Thyroid gland (tissue), 4 donors: ENCODE measurements around the gene ITGB4. TPM values are rescaled to one million over a fixed set of nuclear protein-coding genes. Genes with fewer than 3 reads are reported as not detected.

Source experiments
- DNase-seq, 2 donors: peaks; one replicate each; pipeline ENCODE4 v3.0.0-alpha.2; 2019
- H3K27ac ChIP-seq, 3 donors: fragments of 200-600 bp; sonication (generic); 1 replicate in 2 of 3; 2 replicates in 1 of 3; pipeline ENCODE4 v1.5.1; 2016 to 2019; ENCODE audit warnings: mild to moderate bottlenecking in 1 of 3, moderate library complexity in 1 of 3
- H3K27me3 ChIP-seq: fragments of 200-600 bp; sonication (generic); one replicate; pipeline ENCODE4 v1.5.1; 2019
- H3K36me3 ChIP-seq, 2 donors: fragments of 200-600 bp; sonication (generic); one replicate each; pipeline ENCODE4 v1.5.1; 2016 to 2019
- H3K4me1 ChIP-seq, 2 donors: fragments of 200-600 bp; sonication (generic); one replicate each; pipeline ENCODE4 v1.5.1; 2017 to 2019
- H3K4me3 ChIP-seq, 3 donors: fragments of 200-600 bp; sonication (generic); replicated peaks in 1 of 3; 1 replicate in 2 of 3; 2 replicates in 1 of 3; pipeline ENCODE4 v1.5.1; 2016; ENCODE audit warnings: mild to moderate bottlenecking in 1 of 3
- H3K9me3 ChIP-seq: fragments of 200-600 bp; sonication (generic); one replicate; pipeline ENCODE4 v1.5.1; 2017
- CTCF ChIP-seq, 6 experiments: fragments of 200-600 bp in 3 of 6; fragments of 450-650 bp in 3 of 6; sonication (generic) in 3 of 6; IDR thresholded peaks; one replicate each; pipeline ENCODE4 v1.5.1; 2016 to 2019; ENCODE audit warnings: antibody characterized with exemption in 6 of 6, mild to moderate bottlenecking in 2 of 6, inconsistent platforms in 1 of 6, moderate library complexity in 1 of 6
- POLR2A ChIP-seq, 2 donors: fragments of 450-650 bp; IDR thresholded peaks; one replicate each; pipeline ENCODE4 v1.6.1; 2017; ENCODE audit warnings: antibody characterized with exemption in 2 of 2, mild to moderate bottlenecking in 2 of 2, moderate library complexity in 1 of 2
- WGBS, 2 donors: methylation state at CpG; one replicate each; pipeline ENCODE4 v1.1.5; 2017; 5-methylcytosine and 5-hydroxymethylcytosine counted together
- intact Hi-C: fragments of 100-400 bp; cut with DNase I; formaldehyde crosslinking; loops from one replicate; pipeline ENCODE4 v1.15.1; 2023
- total RNA-seq, 4 donors: library from RNA; depleted of rRNA; stranded (reverse); fragments of >200 nt; gene quantifications; one replicate each; pipeline ENCODE4 v1.2.3, GENCODE V29; 2016

Gene ITGB4
- total RNA-seq, 4 donors from 2014 or later = 19.7 to 27.3 (median 23.1) TPM

- intact Hi-C loops = no loop called here
- no peaks in the 10 kb centered on the region for H3K27me3 ChIP-seq
- no peak for TF ChIP-seq POLR2A (IDR thresholded peaks at IDR 0.05)
- TF ChIP-seq CTCF (IDR thresholded peaks at IDR 0.05) = no peak
- peaks cover 0 to 8% of the 10 kb centered on the region in 2 donors for H3K4me1 ChIP-seq
- H3K4me3 ChIP-seq = no peak overlapping the region
- no peaks in the 10 kb centered on the region for H3K36me3 ChIP-seq
- no peak for DNase-seq
- no peak overlapping the region for H3K27ac ChIP-seq
- H3K9me3 ChIP-seq = no peaks in the 10 kb centered on the region
- WGBS, 2 donors = 90 to 92% methylated on average over 12 to 13 of the region's 25 CpGs
These were observed 22.5 kb downstream of the ITGB4 start for GRCh38 chr17:75743625-75744206.

- intact Hi-C loops = loop anchor here (2.0 kb wide), 1 partner anchor 70 kb away; no protein-coding TSS in a partner anchor
- peaks cover 9 to 21% of the 10 kb centered on the region in 2 donors for H3K4me1 ChIP-seq
- no peak for DNase-seq
- no peaks in the 10 kb centered on the region for H3K9me3 ChIP-seq
- H3K4me3 ChIP-seq = no peak overlapping the region
- WGBS, 2 donors = 79 to 88% methylated on average over 4 to 9 of the region's 9 CpGs
- H3K27me3 ChIP-seq = no peaks in the 10 kb centered on the region
- TF ChIP-seq POLR2A (IDR thresholded peaks at IDR 0.05) (no peak), CTCF (IDR thresholded peaks at IDR 0.05) (no peak)
- no peak overlapping the region for H3K27ac ChIP-seq
- H3K36me3 ChIP-seq = no peaks in the 10 kb centered on the region
These were observed 27.4 kb downstream of the ITGB4 start for GRCh38 chr17:75748706-75749105.

- TF ChIP-seq POLR2A (IDR thresholded peaks at IDR 0.05) (no peak), CTCF (IDR thresholded peaks at IDR 0.05) (peak; percentile 72 to 98 (median 88))
- 18 to 43% methylated on average over 4 to 14 of the region's 20 CpGs for WGBS, 2 donors
- intact Hi-C loops = loop anchor here (2.0 to 5.0 kb wide), 2 partner anchors 71 to 117 kb away; partner anchors contain the start of gene SMIM5
- no peak overlapping the region for H3K4me3 ChIP-seq
- no peaks in the 10 kb centered on the region for H3K27me3 ChIP-seq
- H3K36me3 ChIP-seq = no peaks in the 10 kb centered on the region
- H3K27ac ChIP-seq = no peak overlapping the region
- H3K4me1 ChIP-seq = peaks cover 15 to 30% of the 10 kb centered on the region in 2 donors
- H3K9me3 ChIP-seq = no peaks in the 10 kb centered on the region
- peak; percentile 85 to 89 for DNase-seq
These were observed 28.5 kb downstream of the ITGB4 start for GRCh38 chr17:75749545-75750389.

- Histone ChIP-seq H3K4me1 (peaks cover 15 to 30% of the 10 kb centered on the region in 2 donors), H3K27me3 (no peaks in the 10 kb centered on the region), H3K27ac (no peak overlapping the region), H3K36me3 (no peaks in the 10 kb centered on the region), H3K4me3 (no peak overlapping the region), H3K9me3 (no peaks in the 10 kb centered on the region)
- intact Hi-C loops = loop anchor here (5.0 kb wide), 1 partner anchor 119 kb away; the partner anchor contains the start of gene SMIM5
- TF ChIP-seq POLR2A (IDR thresholded peaks at IDR 0.05) (no peak), CTCF (IDR thresholded peaks at IDR 0.05) (no peak)
- DNase-seq = no peak
- 89 to 92% methylated on average over 18 to 20 of the region's 23 CpGs for WGBS, 2 donors
These were observed 29.6 kb downstream of the ITGB4 start for GRCh38 chr17:75750661-75751423.
